ENCODE measurements around the gene S100B.

The S100B gene

GRCh38 chr21:46627726-46628125 is 22.8 kb upstream of the S100B start:
- no peak for DNase-seq (ENCODE audit: low spot score)

GRCh38 chr21:46626975-46627501 is 22.2 kb upstream of the S100B start:
- no peak for DNase-seq (ENCODE audit: low spot score)

- no peak for DNase-seq (ENCODE audit: low spot score)
Observed at GRCh38 chr21:46626536-46626935, 21.7 kb upstream of the S100B start.

GRCh38 chr21:46625759-46626158 is 20.9 kb upstream of the S100B start:
- DNase-seq (ENCODE audit: low spot score) = no peak

- no peak for DNase-seq (ENCODE audit: low spot score)
Observed at GRCh38 chr21:46624050-46624449, 19.2 kb upstream of the S100B start.

- DNase-seq (ENCODE audit: low spot score) = no peak
Observed at GRCh38 chr21:46622226-46622625, 17.3 kb upstream of the S100B start.

- DNase-seq (ENCODE audit: low spot score) = no peak
Observed at GRCh38 chr21:46621457-46622182, 16.7 kb upstream of the S100B start.

GRCh38 chr21:46620846-46621245 is 16.0 kb upstream of the S100B start:
- DNase-seq (ENCODE audit: low spot score) = no peak

GRCh38 chr21:46619846-46620245 is 15.0 kb upstream of the S100B start:
- no peak for DNase-seq (ENCODE audit: low spot score)

- no peak for DNase-seq (ENCODE audit: low spot score)
Observed at GRCh38 chr21:46618738-46619379, 14.0 kb upstream of the S100B start.

GRCh38 chr21:46617267-46618051 is 12.6 kb upstream of the S100B start:
- no peak for DNase-seq (ENCODE audit: low spot score)

GRCh38 chr21:46616656-46617055 is 11.8 kb upstream of the S100B start:
- DNase-seq (ENCODE audit: low spot score) = no peak

GRCh38 chr21:46616050-46616449 is 11.2 kb upstream of the S100B start:
- no peak for DNase-seq (ENCODE audit: low spot score)

- no peak for DNase-seq (ENCODE audit: low spot score)
Observed at GRCh38 chr21:46613391-46613790, 8.5 kb upstream of the S100B start.

GRCh38 chr21:46610018-46610701 is 5.3 kb upstream of the S100B start:
- DNase-seq (ENCODE audit: low spot score) = no peak

- no peak for DNase-seq (ENCODE audit: low spot score)
Observed at GRCh38 chr21:46608672-46609111, 3.8 kb upstream of the S100B start.

GRCh38 chr21:46607636-46608035 is 2.8 kb upstream of the S100B start:
- DNase-seq (ENCODE audit: low spot score) = no peak

GRCh38 chr21:46606427-46606813 is 1.5 kb upstream of the S100B start:
- DNase-seq (ENCODE audit: low spot score) = no peak

GRCh38 chr21:46605767-46606426 is 1.0 kb upstream of the S100B start:
- DNase-seq (ENCODE audit: low spot score) = no peak

- DNase-seq (ENCODE audit: low spot score) = no peak
Observed at GRCh38 chr21:46604329-46604974, 430 bp downstream of the S100B start.

GRCh38 chr21:46603228-46603627 is 1.7 kb downstream of the S100B start:
- no peak for DNase-seq (ENCODE audit: low spot score)
